Measurements from ENCODE around the gene UBN1.
A peak's percentile ranks its signal among the peaks of the same experiment; 100 is the strongest.

The UBN1 gene

DNA sequence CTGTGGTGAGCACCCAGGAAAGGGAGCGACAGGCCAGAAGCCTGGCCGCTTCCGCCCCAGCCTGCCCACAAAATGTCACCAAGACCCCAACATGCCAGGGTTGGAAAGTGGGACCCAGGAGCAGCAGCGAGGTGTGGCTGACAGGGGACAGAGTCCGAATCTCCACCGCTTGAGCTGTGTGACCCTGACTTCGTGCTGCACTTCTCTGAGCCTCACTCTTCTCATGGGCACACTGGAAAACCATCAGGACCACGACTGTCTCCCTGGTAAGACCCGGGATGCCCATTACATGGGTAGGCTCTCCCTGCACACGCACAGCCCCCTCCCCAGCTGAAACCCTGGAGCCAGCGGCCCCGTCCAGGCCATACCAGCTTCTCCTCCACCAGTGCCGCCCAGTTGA, 54.8 kb downstream of the UBN1 start:
- Histone ChIP-seq H3K27ac (ENCODE audit: extremely low read depth, low read depth, low read length) (no peak overlapping the region), H3K9me3 (ENCODE audit: control insufficient read depth, insufficient read depth, low read depth, low read length) (no peaks in the 10 kb centered on the region), H3K4me1 (ENCODE audit: control insufficient read depth, insufficient read depth, low read length) (no peaks in the 10 kb centered on the region), H3K4me3 (ENCODE audit: low read depth, low read length) (no peak overlapping the region), H3K36me3 (ENCODE audit: control insufficient read depth in 2 of 2, insufficient read depth in 1 of 2, low read length in 2 of 2) (no peaks in the 10 kb centered on the region)
- POLR2A ChIA-PET, result interaction anchor here (0.6 kb wide), 1 partner anchor 16 kb away, joined by 3 read pairs; no protein-coding TSS in a partner anchor
- CTCF ChIA-PET, result no interaction called here
- TF ChIP-seq SCRT1 (tag by site-specific recombination; IDR thresholded peaks at IDR 0.05; ENCODE audit: borderline replicate concordance) (0 out of 2 replicates have a peak, but pooled peaks have one; percentile 27), ZNF629 (tag by site-specific recombination; IDR thresholded peaks at IDR 0.05) (no peak), ZNF10 (tag by site-specific recombination; IDR thresholded peaks at IDR 0.05) (no peak), EGR2 (tag by site-specific recombination; IDR thresholded peaks at IDR 0.05; ENCODE audit: low read depth) (no peak), ZNF843 (tag by site-specific recombination; IDR thresholded peaks at IDR 0.05) (no peak), ZNF830 (tag by site-specific recombination; IDR thresholded peaks at IDR 0.05; ENCODE audit: low read depth) (no peak)

GRCh38 chr16:4904108-4904941, 57.0 kb downstream of the UBN1 start:
- POLR2A ChIA-PET, result no interaction called here

DNA sequence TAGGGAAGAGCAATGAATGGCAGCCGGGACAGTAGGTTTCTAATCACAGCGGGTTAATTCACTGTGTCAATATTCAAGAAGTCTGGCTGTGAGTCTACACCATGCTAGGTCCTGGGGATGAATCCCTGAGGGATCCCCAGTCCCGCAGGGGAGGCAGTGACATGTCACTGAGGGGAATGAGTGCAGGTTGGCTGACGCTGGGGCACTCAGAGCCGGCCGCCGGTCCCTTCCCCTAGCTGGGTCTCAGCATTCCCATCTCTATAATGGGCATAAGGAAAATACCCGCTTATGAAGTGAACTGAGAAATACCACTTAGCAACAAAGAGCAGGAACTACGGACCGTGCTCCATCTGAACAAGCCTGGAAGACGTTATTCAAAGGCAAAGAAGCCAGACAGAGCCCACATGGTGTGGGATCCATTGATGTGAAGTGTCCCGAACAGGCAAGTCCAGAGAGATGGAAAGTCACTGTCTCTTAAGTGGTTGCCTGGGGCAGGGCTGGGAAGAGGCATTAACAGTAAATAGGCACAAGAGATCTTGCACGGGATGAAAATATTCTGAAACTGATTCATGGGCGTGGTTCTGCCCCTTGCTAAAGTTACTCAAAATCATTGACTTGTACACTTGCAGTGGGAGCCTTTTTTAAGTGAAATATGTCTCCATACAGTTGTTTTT, 57.8 kb downstream of the UBN1 start:
- Histone ChIP-seq H3K4me1 (ENCODE audit: control insufficient read depth, insufficient read depth, low read length) (no peaks in the 10 kb centered on the region), H3K4me3 (ENCODE audit: low read depth, low read length) (no peak overlapping the region), H3K27ac (ENCODE audit: extremely low read depth, low read depth, low read length) (no peak overlapping the region), H3K36me3 (ENCODE audit: control insufficient read depth in 2 of 2, insufficient read depth in 1 of 2, low read length in 2 of 2) (no peaks in the 10 kb centered on the region), H3K9me3 (ENCODE audit: control insufficient read depth, insufficient read depth, low read depth, low read length) (no peaks in the 10 kb centered on the region)
- ChIA-PET POLR2A (no interaction called here), CTCF (no interaction called here)
- TF ChIP-seq SP3 (tag by site-specific recombination; IDR thresholded peaks at IDR 0.05) (no peak), ZSCAN18 (tag by site-specific recombination; IDR thresholded peaks at IDR 0.05) (no peak), ZNF76 (tag by site-specific recombination; IDR thresholded peaks at IDR 0.05; ENCODE audit: borderline replicate concordance, low read depth) (no peak), ZNF266 (tag by site-specific recombination; IDR thresholded peaks at IDR 0.05; ENCODE audit: low read depth) (no peak), KLF8 (tag by site-specific recombination; IDR thresholded peaks at IDR 0.05) (no peak), ZNF529 (tag by site-specific recombination; IDR thresholded peaks at IDR 0.05; ENCODE audit: insufficient replicate concordance) (no peak), ZNF221 (tag by site-specific recombination; IDR thresholded peaks at IDR 0.05; ENCODE audit: borderline replicate concordance) (no peak)
- TF ChIP-seq, protein P1, sequence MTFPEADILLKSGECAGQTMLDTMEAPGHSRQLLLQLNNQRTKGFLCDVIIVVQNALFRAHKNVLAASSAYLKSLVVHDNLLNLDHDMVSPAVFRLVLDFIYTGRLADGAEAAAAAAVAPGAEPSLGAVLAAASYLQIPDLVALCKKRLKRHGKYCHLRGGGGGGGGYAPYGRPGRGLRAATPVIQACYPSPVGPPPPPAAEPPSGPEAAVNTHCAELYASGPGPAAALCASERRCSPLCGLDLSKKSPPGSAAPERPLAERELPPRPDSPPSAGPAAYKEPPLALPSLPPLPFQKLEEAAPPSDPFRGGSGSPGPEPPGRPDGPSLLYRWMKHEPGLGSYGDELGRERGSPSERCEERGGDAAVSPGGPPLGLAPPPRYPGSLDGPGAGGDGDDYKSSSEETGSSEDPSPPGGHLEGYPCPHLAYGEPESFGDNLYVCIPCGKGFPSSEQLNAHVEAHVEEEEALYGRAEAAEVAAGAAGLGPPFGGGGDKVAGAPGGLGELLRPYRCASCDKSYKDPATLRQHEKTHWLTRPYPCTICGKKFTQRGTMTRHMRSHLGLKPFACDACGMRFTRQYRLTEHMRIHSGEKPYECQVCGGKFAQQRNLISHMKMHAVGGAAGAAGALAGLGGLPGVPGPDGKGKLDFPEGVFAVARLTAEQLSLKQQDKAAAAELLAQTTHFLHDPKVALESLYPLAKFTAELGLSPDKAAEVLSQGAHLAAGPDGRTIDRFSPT (tag by site-specific recombination; IDR thresholded peaks at IDR 0.05), result no peak

More at GRCh38 chr16:4904108-4904941, 57.0 kb downstream of the UBN1 start:
- CTCF ChIA-PET, result interaction anchor here (0.6 kb wide), 2 partner anchors 66 to 98 kb away, joined by 3 read pairs; no protein-coding TSS in a partner anchor
- peak; percentile 99 for TF ChIP-seq ZNF623 (tag by site-specific recombination; IDR thresholded peaks at IDR 0.05)
- no peak for TF ChIP-seq ZNF280D (tag by site-specific recombination; IDR thresholded peaks at IDR 0.05)
- H3K36me3 ChIP-seq (ENCODE audit: control insufficient read depth in 2 of 2, insufficient read depth in 1 of 2, low read length in 2 of 2), result no peaks in the 10 kb centered on the region
- H3K9me3 ChIP-seq (ENCODE audit: control insufficient read depth, insufficient read depth, low read depth, low read length), result no peaks in the 10 kb centered on the region
- H3K27ac ChIP-seq (ENCODE audit: extremely low read depth, low read depth, low read length), result no peak overlapping the region
- no peaks in the 10 kb centered on the region for H3K4me1 ChIP-seq (ENCODE audit: control insufficient read depth, insufficient read depth, low read length)
- no peak overlapping the region for H3K4me3 ChIP-seq (ENCODE audit: low read depth, low read length)

Data from HEK293 (cell line).